NCI-H1436 treated with DMSO at 0.1 percent for 48 hours (cell line): ENCODE measurements around the gene ENOSF1.

ENCODE experiments used
- DNase-seq: peaks from one replicate; lab custom pipeline; 2025; lab: John Stamatoyannopoulos, UW

ENOSF1 gene

DNA sequence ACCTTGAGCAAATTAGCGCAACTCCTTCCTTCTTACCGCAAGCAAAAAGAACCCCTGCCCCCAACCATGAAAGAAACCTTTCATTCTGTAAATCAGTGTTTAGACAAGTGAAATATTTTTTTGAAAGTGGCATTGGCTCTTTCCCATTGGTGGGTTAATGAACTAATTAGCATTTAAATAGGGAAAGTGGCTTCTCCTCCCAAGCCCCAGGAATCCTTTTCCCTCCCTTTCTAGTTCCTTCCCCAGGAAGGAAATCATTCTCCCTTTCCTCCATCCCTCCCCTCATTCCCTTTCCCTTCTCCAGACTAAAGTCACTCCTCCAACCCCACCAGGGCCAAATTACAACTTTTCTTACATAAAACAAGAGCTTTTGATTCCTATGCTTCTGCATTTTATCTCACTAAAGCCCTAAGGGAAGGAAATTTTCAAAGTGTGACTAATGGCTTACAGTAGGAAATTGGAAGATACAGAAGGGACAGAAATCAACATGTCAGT lies 77.8 kb downstream of the ENOSF1 start:
- no peak for DNase-seq

DNA sequence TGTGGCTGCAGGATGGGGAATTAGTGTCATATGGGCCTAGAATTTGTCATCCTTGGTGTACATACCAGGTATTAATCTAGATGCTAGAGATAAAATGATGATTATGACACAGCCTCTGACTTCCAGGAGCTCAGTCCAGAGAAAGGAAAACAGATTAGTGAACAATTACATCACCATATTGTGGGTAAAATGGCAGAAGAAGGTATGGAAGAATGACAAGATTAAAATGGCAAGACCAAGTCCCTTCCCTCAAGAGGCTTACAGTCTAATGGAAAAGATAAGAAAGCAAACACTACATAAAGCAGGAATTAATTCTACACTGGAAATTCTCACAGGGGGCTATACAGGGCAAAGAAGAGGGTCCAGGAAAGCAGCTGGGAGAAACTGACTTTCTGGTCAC lies 80.9 kb downstream of the ENOSF1 start:
- DNase-seq: no peak

DNA sequence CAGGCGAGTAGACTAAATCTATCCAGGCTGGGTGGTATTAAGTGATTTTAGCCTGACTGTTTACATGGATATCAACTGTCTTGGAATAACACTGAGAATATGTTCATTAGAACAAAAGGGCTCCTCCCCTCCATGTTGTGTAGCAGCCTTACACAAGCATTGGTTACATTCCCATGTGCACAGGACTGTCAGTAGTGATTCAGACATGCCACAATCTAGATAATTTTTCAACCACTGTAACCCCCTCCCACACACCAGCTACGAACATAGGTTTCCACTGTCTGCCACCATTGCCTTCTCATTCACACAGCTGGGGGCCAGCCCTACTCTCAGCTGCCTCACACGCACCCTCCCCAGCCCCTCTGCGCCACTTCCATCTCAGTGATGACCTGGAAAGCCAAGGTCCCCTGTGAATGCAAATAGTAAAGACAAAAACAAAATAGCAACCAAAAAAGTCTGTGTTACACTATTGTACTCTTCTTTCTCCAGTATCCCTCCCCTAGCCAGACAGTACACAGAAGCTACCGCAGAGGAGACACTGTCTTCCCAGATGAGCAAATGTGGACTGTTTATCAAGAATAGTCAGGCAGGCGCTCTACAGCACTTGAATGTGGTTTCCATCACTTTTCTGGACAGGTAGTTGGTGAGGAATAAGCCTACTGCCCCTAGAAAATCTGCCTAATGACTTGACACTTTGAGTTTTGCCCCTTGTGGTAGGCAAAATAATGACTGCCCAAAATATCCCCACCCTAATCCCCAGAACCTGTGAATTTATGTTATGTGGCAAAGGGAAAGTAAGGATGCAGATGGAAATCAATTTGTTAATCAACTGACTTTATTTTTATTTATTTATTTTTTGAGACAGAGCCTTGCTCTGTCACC lies 82.9 kb downstream of the ENOSF1 start:
- no peak for DNase-seq

DNA sequence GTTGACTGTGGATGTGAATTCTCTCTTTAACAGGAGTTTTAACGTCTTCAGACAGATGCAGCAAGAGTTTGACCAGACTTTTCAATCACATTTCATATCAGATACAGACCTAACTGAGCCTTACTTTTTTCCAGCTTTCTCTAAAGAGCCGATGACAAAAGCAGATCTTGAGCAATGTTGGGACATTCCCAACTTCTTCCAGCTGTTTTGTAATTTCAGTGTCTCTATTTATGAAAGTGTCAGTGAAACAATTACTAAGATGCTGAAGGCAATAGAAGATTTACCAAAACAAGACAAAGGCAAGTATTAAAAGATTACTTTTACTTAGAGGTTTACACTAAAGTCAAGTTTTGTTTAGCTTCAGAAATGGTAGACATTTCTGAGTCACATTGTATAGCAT lies 85.2 kb downstream of the ENOSF1 start:
- no peak for DNase-seq

DNA sequence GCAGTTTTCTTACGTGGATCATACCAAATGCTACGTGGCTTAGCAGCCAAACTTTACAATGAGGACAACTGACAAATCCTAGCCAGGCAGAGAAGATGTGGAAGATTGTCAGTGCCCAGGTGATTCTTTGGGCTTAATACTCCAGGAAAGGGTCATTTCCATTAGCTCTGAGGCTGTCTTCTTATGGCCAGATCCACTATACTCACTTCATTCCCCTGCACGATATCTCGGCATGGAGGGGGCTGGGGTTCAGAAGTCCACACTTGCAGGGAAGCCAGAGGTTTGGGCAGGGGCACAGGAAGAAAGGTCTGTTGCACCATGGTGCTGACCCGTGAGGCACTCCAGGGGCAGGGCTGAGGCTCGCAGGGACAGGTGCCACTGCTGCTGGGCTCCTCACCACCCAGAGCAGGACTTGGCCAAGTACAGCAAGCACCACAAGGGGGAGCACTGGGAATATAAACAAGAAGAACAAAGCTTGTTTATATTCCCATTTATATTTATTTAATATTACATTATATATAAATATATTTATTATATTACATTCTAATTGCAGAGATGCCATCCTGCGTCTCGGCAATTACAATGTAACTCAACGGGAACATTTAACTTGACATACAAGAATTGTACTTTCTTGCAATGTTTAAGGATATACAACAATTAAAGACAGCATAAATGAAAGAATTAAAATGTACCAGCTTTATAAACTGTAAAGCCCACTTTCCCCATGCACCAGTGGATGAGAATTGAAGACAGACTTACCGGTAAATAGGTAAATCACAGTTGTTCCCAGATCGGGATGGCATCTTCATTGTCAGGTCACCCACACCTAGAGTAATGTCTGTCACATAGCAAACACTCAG lies 88.4 kb downstream of the ENOSF1 start:
- no peak for DNase-seq

DNA sequence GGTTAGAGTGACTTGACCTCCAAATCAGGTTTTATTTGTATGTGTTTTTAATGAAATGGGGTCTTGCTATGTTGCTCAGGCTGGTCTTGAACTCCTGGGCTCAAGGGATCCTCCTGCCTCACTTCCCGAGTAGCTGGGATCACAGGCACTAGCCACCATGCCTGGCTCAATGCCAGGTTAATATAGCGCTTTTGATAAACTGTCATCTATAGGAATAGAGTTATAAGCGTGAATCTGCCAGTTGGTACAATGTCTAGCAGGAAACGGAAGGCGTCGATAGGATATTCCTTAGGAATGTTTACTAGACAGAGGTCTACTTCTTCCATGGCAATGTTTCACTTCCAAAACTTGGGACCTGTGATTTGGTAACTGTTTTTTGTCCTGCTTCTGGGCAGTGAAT lies 90.1 kb downstream of the ENOSF1 start:
- no peak for DNase-seq

DNA sequence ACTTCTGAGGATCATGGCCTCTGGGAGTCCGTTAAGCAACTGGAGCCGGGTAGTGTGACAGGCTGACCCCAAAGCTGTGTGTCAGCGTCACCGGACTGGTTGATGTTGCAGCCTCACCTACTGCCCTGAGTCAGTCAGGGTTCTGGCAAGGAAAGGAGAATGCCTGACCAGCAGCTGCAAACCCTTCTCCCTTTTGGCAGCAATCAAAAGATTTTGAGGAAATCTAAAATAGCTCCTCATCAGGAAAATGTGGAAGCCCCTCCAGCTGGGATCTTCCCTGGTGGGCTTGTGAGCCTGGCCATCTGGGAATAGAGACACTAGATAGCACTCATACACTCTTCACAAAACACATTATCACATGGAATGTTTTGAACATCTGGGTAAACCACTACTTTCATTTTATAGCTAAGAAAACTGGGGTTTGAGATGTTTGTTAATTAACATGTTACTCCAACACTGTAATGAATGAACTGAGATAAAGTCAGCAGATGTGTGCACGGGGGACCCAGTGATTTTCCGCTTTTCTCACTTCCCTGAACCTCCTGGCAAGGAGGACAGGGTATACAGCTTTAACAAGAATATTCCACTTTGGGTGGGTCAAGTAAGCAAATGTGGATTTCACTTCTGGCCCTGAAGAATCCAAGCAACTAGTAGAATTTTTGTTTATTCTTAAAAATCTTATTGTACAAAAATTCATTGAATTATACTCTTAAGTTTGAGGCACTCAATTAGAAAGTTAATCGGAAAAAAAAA lies 91.0 kb downstream of the ENOSF1 start:
- no peak for DNase-seq
